Heart left ventricle (tissue), 13 donors: ENCODE data around the gene UBE2F.

Source experiments
- POLR2A ChIP-seq, 2 donors: fragments of 450-650 bp; IDR thresholded peaks; one replicate each; pipeline ENCODE4 v1.6.1; 2017; ENCODE audit warnings: antibody characterized with exemption in 2 of 2, mild to moderate bottlenecking in 2 of 2, moderate library complexity in 2 of 2
- TF ChIP-seq, protein P1 (sequence below), 12 donors: fragments of 200-600 bp; sonication (generic) in 4 of 12; IDR thresholded peaks; one replicate each; pipeline versions ENCODE4 v1.5.0 to v1.8.0; 2018 to 2022; ENCODE audit warnings: antibody characterized with exemption in 12 of 12, mild to moderate bottlenecking in 5 of 12
- donor health status: ischemic (EF 13 %, LVEDD 7.1; RV severe dilation, severe dysfunction).
- donor health status: DM: no; HTN: yes; CAD: no.
- donor health status: DM: no; HTN: no; CAD: no.
- donor health status: ischemic (EF 25% LVEDD 6.9; RV normal size, moderate dysfunction).
- donor health status: ischemic (EF 25% LVEDD 5.7; RV mildly dilated, moderate dysfunction).
- donor health status: ischemic (EF 35%, LVEDD 5.7; RV mildly dilated, moderate dysfunction).
- donor health status: nonischemic (EF 11% LVEDD 7.7; RV severe dilation, severe dysfunction).
- donor health status: DM: yes; HTN: yes; CAD: no.
- donor health status: PGD.
- donor health status: ischemic (EF 29% LVEDD 5.4; RV normal size, mild dysfunction).
- donor health status: nonischemic (EF 23%, LVEDD 6.1; RV moderate dilation, normal function).

DNA sequence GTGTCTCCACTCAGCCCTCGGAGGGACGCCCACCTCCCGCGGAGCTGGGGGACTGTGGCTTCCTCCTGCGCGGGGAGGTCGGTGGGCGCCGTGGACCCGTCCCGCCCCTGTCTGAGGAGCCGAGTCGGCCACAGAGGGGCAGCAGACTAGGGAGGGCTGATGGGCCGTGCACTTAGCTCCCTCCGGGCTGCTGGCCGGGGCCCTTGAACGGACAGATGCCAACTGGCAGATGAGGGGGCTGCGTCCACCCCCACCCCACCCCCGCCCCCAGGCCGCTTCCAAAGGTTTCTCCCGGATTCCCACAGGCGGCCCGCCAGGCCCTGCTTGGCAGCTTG lies 10.4 kb upstream of the UBE2F start:
- TF ChIP-seq, protein P1, sequence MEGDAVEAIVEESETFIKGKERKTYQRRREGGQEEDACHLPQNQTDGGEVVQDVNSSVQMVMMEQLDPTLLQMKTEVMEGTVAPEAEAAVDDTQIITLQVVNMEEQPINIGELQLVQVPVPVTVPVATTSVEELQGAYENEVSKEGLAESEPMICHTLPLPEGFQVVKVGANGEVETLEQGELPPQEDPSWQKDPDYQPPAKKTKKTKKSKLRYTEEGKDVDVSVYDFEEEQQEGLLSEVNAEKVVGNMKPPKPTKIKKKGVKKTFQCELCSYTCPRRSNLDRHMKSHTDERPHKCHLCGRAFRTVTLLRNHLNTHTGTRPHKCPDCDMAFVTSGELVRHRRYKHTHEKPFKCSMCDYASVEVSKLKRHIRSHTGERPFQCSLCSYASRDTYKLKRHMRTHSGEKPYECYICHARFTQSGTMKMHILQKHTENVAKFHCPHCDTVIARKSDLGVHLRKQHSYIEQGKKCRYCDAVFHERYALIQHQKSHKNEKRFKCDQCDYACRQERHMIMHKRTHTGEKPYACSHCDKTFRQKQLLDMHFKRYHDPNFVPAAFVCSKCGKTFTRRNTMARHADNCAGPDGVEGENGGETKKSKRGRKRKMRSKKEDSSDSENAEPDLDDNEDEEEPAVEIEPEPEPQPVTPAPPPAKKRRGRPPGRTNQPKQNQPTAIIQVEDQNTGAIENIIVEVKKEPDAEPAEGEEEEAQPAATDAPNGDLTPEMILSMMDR (IDR thresholded peaks at IDR 0.05): peak in 1 of 12 donors; percentile 6
- TF ChIP-seq POLR2A (IDR thresholded peaks at IDR 0.05): no peak
